Measurements from ENCODE around the gene HOXD3.

The HOXD3 gene

GRCh38 chr2:176151442-176152287, 5.4 kb upstream of the HOXD3 start, which contains the start of gene HOXD4:
Gene HOXD4 (plus strand): TSS chr2:176151550. CDS start chr2:176151634, 84 bp downstream.
- DNase-seq: no peak

DNA sequence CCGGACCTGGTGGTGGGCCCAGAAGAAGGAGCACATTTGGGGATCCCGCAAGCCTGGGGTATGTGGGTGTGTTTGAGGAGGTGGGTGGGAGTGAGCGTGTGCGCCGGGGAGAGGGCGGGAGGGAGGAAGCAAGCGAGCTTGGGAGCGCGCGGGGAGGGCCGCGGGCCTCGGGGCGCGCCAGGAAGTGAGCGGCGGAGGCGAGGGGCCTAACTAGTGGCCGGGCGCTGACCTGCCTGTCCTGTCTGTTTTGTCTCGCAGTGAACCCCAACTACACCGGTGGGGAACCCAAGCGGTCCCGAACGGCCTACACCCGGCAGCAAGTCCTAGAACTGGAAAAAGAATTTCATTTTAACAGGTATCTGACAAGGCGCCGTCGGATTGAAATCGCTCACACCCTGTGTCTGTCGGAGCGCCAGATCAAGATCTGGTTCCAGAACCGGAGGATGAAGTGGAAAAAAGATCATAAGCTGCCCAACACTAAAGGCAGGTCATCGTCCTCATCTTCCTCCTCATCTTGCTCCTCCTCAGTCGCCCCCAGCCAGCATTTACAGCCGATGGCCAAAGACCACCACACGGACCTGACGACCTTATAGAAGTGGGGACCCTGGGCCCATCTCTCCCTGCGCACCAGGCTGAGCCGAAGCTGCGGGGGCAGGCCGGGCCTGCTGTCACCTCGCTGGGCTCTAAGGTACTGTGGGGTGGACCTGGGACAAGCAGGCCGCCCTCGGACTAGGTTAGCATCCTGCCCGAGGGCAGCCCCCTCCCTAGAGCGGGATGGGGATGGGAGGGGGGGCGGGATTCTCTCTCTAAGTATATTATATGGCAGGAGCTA, 4.5 kb upstream of the HOXD3 start:
- no peak for DNase-seq

- DNase-seq: no peak
Measured at GRCh38 chr2:176154576-176155252, 2.4 kb upstream of the HOXD3 start.

GRCh38 chr2:176155356-176156044, 1.6 kb upstream of the HOXD3 start:
- no peak for DNase-seq

GRCh38 chr2:176156301-176156806, 753 bp upstream of the HOXD3 start:
- no peak for DNase-seq

DNA sequence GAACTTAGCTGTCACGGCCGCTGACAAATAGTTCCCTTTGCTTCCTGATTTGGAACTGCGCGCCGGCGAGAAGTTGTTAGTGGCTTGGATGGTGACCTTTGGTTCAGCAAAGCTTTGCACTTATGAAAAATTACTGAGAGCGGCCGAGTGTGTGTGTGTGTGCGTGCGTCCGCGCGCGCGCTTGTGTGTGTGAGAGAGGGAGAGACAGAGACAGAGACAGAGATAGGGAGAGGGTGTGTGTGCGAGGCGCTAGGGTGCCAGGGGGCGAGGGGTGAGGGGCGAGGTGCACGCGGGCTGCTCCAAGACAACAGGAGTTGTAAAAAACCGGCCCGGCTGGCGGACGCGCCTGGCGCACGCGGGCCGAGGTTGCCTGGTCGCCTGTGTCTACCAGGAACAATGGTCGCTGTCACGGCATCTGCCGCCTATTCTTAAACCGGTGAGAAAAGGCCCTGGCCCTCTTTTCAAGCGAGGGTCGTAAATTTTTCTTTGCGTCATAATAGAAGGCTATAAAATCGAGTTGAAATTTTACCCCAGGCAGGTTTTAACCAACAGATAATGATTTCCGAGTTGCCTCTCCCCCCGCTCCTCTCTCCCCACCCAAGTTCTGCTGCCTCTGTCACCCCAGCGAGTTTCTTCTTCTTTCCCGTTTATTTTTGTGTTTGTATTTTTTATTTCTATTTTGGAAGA, 535 bp downstream of the HOXD3 start:
- peak; percentile 63 for DNase-seq

DNA sequence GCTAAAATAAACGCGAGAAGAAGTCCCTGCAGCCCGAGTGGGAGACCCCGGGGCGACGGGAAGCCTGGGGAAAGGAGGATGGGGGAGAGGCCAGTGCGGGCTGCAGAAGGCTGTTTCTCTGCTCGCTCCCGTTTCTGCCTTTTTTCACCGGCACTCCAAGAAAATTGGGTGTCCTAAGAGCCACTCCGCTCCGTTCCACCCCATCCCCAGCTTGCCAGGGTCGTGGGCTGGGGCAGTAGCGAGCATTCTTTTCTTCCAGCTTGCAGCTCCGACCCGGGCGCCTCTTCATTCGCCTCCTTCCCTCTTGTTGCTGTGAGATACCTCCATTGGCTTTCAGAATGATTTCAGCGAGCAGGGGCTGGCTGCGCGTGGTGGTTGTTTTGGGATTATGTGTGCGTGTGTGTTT, 1.1 kb downstream of the HOXD3 start:
- peak; percentile 63 for DNase-seq

DNA sequence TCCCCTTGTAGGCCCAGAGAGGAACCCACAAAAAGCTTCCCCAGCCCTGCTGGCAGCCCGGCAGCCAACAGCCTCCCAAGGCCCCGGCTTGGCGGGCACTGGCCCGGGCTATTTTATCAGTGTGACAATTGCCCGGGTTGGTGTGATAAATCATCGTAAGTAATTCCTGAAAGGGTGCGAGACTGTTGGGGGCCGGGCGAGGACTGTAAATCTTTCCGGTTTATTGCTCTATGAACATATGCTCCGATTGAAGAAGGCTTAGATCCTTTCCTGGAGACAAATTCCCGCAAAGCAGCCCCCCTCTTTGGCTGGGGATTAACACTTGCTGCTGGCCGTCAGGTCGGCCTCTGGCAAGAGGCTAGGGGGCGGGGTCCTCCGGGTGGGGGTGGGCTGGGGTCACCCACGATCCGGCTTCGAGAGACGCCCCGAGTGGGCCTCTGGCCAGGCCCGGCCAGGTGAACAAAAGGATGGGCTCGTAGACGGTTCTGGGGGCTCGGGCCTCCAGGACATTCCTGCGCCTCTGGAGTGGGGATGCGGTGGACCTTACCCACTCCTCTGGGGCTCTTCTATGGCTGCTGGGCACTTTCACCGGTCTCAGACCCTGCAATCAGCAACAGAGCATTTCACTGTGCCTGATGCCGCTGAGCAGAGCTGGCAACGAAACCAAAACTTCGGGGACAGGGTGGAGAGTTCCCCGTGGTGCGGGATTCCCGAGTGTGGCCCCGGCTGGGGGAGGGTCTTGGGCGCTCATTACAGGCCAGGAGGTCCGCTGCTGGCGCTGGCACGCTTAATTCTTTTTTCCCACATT, 2.0 kb downstream of the HOXD3 start:
- no peak for DNase-seq

DNA sequence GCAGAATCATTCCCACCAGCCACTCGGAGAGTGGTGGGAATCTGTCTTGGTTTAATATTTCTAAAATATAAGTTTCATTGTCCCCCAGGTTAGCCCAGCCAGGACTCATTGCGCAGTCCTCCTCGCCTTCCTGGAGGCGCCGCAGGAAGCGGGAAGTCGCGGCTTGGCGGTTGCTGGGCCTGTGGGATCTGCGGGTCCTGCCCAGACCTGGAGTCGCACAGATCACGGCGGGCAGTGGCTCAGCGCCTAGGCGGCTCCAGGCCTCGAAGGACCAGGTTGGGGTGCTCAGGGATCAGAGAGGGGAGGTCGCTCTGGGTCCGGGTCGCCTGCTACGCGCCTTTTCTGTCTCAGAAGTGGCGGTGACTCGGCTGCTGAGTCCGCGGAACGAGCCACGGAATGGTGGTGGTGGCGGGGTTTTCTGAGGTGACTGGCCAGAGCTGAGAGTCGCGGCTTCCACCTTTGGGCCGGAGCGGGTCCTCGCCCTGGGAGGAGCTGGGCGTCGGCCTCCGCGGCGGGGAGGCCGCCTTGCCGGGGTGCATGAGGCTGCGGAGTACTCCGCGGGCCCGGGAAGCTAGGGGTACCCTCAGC, 2.6 kb downstream of the HOXD3 start:
- DNase-seq: no peak

DNA sequence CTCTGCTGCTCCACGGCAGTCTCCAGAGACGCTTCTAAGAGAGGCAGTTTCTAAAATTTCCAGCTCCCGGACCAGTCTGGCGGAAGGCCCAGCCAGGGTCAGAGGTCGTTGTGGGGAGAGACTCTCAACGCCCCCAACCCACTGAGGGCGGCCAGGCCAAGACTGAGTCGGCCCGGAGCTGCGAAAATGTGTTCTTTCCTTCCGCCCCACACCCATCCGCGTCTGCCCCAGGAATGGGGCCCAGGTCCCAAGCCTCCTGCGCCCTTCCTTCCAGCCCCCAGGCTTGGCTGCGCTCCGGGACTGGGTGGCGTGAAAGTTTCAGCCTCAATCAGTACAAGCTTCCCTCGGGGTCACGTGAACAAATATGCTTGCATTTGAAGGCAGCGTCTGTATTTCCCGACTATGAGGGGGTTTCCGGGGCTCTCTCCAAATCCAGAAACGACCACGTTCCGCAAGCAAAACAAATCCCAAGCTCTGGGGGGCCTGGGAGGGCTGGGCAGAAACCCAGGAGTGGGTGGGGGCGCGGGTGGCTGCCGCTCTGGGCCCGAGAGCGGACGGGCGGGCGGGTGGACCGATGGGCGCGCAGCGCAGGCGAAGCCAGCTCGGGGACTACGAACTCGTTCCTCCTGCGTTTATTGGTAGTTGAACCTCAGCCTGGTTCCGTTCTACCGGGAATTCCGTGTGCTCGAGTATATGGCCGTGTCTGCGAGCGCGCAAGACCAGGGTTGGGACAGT, 3.3 kb downstream of the HOXD3 start:
- DNase-seq: no peak

GRCh38 chr2:176160986-176161824, 4.1 kb downstream of the HOXD3 start:
- no peak for DNase-seq

DNA sequence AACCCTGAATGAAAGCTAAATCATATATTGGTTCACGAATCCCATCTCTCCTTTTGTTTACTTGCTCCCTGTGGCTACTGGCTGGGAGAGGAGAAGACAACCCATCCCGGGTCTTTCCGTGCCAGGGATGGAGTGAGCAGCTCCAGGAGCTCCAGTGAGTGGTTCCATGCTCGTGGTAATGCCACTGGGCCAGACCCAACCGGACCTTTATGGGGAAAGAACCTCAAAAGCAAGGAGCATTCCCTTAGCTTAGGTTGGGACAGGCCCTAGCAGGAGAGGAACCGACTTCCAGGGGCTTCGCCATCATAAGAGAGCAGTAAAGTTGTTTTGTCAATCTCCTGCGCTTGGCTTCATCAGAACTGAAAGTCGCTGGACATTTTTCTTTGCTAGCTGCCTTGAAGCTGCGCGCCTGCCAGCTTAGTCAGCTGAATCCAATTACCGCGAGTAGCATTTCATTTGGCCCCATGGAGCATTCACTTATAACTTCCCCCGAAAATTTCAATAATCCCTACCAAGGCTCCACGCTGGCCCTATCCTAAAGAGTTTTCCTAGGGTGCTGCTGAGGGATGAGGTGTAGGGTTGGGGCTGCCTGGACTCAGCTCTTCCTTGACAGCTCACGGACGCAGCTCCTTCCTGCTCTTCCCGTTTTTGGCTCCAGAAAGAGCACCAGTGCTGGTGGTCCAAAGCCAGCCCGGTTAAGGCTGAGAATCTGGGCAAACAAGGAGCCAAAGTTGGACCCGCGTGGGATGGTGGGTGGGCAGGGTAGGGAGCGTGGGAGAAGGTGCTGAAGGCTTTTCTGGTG, 4.9 kb downstream of the HOXD3 start:
- no peak for DNase-seq

- no peak for DNase-seq
Measured at GRCh38 chr2:176162911-176163671, 6.0 kb downstream of the HOXD3 start.

DNA sequence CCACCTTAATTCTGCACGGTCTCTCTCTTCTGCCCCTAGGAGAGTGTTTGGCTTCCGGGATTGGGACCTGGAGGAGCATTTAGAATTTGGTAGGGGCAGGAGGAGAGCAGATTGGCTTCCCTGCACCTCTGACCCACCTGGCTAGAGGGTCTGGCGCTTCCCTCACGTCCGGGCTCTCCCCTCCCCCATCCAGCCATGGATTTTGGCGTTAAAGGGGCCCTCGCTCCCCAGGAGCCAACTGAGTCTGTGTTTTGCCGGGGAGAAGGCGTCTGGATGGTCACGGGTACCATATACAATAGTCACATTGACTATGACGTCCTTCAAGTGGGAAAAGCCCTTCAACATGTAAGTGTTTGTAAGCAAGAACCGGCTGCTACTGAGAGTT, 6.6 kb downstream of the HOXD3 start:
- no peak for DNase-seq

DNA sequence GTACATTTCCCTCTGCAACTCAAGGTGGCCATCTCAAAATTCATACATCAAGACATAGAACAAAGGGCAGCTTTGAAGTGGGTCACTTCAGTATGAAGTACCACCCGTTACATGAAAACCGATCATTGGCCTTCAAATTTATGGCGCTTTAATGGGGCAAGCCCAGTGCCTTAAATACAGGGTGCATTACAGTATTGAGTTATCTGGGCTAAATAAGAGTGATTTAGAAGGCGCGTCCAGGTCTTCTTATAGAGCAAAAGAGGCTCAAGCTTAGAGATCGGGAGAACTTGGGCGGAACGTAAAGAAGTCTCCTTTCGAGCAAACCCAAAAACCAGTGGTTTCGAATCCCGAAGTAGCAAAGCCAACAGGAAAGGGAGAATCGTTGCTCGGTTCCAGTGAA, 7.1 kb downstream of the HOXD3 start:
- DNase-seq: no peak

DNA sequence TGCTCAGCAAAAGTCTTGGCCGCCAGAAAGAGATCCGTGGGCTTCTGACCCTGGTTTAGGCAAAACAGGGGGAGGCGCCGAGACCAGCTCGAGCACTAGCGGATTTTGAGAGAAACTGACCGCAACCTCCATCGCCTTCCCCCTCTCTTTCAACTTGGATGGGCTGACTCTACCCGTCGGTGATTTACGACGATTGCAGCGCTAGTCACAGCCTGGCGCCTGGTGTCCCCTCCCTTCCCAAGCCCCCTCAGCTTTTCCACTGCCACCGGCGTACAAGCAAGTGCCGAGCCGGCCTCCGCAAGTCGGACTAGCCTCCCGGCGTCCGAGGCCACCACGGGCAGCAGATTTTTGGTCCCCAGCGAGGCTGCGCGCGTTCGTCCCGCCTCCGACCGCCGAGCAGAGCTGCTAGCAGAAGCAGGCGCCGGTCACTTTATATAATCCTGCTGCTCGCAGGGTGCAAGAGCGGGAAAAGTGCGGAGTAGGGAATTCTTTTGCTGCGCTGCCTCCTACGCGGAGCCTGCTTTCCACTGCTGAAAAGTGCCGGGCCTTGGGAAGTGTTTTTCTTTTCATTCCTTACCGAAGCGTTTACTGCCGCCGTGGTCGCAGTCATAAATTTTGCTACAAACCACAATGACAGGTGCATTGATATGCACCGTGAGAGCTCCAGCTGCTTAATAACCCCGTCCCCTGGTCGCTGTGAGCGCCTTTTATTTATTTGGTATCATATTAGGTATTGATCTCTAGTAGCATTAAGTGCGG, 7.7 kb downstream of the HOXD3 start:
- DNase-seq: no peak

Measured in NCI-H2171 treated with DMSO at 0.1 percent for 48 hours (cell line).